Activated CD4-positive, alpha-beta T cell treated with anti-CD3 and anti-CD28 coated beads for 48 hours (primary cell): Measurements from ENCODE around the gene INO80E.
A peak's percentile ranks its signal among the peaks of the same experiment; 100 is the strongest.
"Not testable (repeated sequence)": the region's sequence is repeated elsewhere in the genome, so short reads cannot be mapped to it uniquely, and the experiment has no call there.

Source experiments
- DNase-seq: peaks from one replicate; pipeline ENCODE4 v3.0.0-alpha.2; 2020

The INO80E gene

DNA sequence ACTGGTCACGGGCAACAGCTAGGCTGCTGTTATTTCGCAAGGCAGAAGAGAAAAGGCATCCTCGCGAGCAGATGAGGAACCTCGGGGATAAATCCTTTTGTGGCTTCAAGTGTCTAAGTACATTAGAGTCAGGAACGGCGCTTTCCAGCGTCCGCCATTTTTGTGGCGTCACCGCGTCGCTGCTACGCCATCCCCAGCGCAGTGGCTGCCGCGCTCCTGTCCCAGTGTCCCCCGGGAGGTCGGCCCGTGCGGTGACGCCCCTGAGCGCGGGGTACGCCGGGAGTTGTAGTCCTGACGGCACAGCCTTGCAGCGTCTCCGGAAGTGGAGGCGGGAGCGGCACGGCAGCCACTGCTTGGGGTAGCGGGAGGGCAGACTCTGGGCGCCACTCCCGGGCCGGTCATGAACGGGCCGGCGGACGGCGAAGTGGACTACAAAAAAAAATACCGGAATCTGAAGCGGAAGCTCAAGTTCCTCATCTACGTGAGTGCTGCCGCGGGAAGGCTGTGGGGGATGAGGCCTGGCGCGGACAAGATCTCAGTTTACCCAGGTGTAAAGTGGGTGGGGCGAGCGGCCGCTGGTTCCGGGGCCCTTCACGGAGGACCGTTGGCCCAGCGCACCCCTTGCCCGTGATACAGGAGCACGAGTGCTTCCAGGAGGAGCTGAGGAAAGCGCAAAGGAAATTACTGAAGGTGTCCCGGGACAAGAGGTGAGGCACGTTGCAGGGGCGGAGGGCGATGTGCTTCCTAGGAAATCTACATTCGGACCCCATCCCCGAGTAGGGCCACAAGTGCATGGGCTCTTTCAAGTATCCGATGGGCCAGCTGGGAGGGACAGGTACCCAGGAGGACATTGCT is at the start of gene INO80E:
Gene INO80E (plus strand): TSS at position 331 of the 855 bp plus-strand sequence. CDS start 70 bp downstream, at position 401.
- peak; percentile 100 for DNase-seq

DNA sequence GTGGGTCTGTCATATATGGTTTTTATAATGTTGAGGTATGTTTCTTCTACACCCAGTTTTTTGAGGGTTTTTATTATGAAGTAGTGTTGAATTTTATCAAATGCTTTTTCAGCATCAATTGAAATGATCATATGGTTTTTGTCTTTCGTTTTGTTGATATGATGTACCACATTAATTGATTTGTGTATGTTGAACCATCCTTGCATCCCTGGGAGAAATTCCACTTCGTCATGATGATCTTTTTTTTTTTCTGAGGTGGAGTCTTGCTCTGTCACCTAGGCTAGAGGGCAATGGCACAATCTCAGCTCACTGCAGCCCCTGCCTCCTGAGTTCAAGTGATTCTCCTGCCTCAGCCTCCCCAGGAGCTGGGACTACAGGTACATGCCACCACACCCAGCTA is 48.1 kb upstream of the INO80E start:
- no peak for DNase-seq

GRCh38 chr16:29950806-29951461 is 45.1 kb upstream of the INO80E start:
- no peak for DNase-seq

DNA sequence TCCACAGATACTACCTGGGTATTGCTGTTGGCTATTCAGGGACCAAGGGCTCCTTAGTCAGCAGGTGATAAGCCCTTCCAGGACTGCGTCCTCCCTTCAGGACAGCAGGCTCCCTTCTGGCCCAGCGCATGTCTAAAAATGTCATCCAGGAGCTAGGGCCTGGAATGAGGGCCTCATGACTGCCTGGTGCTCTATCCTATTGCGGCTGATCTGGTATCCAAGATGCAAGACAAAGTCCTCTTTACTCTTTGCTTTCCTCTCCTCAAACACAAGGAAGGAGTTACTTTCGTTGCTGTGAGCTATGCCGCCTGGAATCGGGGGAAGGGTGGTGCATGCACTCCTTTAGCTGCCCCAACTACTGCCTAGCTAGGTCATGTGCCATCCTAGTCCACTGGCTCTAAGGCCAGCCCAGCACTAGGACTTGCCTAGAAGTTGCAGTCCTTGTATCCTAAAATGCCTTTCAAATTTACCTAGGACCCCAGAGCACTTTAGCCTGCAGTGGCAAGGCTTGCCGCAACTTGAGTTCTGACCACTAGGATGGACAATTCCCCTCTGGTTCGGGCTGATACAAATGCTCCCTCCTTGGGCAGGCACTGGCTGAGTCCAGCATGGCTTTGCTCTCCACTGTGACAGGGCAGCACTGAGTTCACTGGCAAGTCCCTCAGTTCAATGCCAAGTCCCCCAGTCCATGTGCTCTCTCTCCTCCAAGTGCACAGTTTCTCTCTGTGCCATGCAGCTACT is 44.2 kb upstream of the INO80E start:
- DNase-seq = no peak

- no peak for DNase-seq
Measured at GRCh38 chr16:29958756-29959155, 37.3 kb upstream of the INO80E start.

- DNase-seq = no peak
Measured at GRCh38 chr16:29959293-29959692, 36.7 kb upstream of the INO80E start.

DNA sequence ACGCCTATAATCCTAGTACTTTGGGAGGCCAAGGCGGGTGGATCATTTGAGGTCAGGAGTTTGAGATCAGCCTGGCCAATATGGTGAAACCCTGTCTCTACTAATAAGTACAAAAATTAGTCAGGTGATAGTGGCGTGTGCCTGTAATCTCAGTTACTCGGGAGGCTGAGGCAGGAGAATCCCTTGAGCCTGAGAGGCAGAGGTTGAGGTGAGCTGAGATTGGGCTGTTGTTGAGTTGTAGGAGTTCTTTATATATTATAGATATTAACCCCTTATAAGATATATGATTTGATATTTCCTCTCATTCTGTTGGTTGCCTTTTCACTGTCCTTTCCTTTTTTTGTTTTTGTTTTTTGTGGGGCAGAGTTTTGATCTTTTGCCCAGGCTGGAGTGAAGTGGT is 36.2 kb upstream of the INO80E start:
- DNase-seq = not testable (repeated sequence)

DNA sequence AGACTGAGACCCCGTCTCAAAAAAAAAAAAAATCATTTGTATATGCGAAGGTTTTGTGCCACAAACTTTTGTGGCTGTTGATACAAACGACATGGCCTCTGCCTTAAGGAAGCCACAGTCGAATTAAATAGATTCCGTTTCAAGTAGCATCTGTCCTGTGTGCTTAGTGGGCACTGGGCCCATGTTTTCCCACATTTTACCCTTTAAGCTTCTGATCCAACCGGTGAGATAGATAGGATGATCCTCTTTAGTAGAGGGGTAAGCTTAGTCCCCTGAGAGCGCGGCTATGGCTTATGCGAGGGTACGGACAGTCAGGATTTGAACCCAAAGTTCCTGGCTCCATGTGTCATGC is 34.9 kb upstream of the INO80E start:
- no peak for DNase-seq

DNA sequence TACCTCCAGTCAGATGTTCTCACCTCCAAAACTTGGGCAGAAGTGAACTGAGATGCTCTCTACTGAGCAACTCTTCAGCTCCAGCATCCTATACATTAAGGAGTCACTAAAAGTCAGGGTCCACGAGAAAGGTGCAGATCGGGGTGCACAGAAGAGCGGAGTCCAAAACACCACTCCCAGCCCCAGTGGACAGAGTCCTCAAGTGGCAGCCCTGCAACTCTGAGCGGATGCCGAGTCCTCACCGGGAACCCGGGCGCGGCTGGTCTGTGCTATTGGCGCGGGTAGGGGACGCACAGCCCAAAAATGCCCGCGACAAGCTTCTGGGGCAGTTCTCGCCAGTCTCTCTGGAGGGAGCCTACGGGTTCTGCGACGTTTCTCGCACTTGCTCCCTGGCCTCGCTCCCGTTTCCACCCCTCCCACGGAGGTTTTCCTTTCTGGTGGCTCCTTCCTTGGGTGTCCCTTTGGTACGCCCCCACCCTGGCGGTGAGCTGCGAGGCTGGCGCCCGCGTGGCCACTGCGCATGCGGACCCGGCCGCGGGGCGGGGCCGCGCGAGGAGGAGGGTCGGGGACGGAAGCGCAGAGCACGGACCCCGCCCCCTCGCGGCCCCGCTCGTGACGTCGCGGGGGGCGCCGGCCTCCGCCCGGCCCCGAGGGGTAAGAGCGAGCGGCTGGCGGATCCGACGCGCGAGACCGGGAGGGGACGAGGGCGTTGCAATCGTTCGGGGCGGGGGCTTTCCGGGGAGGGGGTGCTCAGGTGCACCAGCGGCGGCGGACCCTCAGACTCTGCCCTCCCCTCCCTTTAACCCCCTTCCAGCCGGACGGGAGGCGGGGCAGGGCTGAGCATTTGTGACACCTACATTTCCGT is 34.3 kb upstream of the INO80E start, which contains the start of gene TMEM219:
Gene TMEM219 (plus strand): TSS at position 601 of the 865 bp plus-strand sequence. CDS start 1,065 bp downstream, outside the sequence.
- peak; percentile 93 for DNase-seq

- no peak for DNase-seq
Measured at GRCh38 chr16:29962344-29962994, 33.6 kb upstream of the INO80E start.

DNA sequence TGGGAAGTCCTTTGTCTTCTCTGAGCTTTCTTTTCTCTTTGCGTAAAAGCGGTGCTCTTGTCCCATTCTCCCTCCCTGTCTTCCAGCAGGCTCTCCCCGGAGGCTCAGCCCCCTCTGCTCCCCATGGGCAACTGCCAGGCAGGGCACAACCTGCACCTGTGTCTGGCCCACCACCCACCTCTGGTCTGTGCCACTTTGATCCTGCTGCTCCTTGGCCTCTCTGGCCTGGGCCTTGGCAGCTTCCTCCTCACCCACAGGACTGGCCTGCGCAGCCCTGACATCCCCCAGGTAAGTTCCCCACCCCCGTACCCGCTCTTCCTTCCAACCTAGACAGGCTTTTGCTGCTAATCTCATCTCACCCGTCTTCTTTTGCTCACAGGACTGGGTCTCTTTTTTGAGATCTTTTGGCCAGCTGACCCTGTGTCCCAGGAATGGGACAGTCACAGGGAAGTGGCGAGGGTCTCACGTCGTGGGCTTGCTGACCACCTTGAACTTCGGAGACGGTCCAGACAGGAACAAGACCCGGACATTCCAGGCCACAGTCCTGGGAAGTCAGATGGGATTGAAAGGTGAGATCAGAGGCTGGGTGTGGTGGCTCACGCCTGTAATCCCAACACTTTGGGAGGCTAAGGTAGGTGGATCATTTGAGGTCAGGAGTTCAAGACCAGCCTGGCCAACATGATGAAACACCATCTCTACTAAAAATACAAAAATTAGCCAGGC is 32.9 kb upstream of the INO80E start:
- DNase-seq = no peak

- no peak for DNase-seq
Measured at GRCh38 chr16:29968205-29968604, 27.8 kb upstream of the INO80E start.

GRCh38 chr16:29971304-29971703 is 24.7 kb upstream of the INO80E start:
- no peak for DNase-seq

- no peak for DNase-seq
Measured at GRCh38 chr16:29972500-29972899, 23.5 kb upstream of the INO80E start.

DNA sequence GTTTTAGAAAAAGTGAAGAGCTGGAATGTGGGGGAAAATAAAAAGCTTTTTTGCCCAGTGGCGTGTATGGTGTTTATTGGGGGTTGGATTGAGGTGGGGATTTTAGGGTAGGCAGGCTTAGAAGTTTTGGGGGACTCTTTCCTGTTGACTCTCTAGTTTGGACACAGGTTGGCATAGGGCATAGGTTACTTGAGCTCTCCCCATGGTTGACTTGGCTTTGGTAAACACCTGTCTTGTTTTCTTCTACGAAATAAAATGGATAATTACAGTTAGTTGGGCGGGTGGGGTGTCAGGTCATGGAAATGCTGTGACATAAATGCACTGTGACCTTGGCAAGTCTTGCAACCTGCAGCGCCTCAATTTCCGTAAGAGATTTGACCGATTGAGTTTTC is 23.1 kb upstream of the INO80E start:
- DNase-seq = no peak

DNA sequence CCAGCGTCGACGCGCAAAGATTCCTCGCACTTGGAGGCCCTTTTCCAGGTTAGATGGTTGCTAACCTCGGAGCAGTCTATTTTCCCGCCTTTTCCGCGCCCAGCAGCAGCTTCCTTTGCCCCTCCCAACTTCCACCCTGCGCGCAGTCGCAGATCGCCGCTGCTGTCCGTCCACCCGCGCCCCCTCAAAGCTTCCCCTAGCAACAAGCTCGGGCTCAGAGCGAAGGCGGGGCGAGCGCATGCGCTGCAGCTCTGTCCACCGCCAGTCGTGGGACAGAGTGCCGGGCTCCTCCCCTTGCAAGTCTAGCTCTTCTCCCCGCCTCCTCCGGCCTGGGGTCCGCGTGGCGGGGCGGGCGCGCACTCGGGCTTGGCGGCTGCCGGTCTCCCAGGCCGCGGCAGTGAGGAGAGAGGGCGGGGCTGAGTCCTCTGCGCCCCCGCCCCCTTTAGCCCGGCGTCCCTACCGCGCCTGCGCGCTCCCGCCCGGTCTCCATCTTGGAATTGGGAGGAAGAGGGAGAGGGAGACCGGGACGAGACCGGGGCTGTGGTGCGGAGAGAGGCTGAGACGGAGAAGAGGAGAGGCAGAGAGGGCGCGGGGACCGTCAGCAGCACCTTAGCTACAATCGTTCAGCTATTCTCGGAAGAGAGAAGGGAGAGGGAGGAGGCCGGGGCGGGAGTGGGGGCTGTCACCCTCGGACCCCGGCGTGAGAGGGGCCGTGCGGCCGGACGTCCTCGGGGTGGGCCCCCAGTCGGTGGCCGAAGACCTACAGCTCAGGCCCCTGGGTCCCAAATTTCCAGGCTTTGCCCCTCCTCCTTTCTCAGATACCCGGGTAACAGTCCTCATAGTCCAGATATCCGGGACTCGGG is 22.4 kb upstream of the INO80E start, which contains the start of gene TAOK2:
Gene TAOK2 (plus strand): TSS at position 485 of the 863 bp plus-strand sequence. CDS start 3,905 bp downstream, outside the sequence.
- peak; percentile 98 for DNase-seq

DNA sequence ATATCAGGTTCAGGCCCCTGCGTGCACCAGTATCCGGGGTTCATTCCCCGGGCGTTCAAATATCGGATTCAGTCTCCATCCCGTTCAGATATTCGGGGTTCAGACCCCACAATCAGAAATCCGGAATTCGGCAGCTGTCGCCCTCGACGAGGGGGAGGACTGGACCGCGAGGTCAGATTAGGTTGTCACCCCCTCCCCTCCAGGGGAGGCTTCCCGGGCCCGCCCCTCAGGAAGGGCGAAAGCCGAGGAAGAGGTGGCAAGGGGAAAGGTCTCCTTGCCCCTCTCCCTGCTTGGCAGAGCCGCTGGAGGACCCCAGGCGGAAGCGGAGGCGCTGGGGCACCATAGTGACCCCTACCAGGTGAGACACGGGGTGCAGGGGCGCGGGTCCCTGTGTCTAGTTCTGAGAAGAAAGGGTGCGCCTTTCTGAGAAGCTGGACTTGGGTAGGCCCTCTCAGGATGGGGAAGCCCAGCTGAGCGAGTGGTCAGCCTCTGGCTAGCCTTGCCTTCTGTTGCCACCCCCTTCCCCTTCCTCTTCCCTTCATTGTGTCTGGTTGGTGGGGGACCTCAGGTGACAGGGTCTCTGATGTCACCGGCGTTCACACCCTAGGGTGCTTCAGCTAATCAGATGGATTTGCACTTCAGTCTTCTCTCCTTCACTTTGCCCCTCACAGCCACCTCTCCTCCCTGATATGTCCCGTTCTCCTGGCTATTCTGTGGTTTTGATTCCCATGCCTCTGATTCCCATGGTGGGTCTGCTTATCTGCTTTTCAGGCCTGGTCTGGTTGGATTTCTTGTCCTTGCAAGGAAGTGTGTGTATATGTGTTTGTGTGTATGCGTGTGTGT is 21.5 kb upstream of the INO80E start:
- DNase-seq = peak; percentile 27

- no peak for DNase-seq
Measured at GRCh38 chr16:29975134-29975538, 20.9 kb upstream of the INO80E start.
